H1 (cell line): Measurements from ENCODE around the gene TAF11L4. TPM values are rescaled to one million over a fixed set of nuclear protein-coding genes. Genes with fewer than 3 reads are reported as not detected.

Experiments used
- CTCF ChIA-PET: fragments of 300-600 bp; sonication (Branson Sonifier 250); formaldehyde crosslinking; loops from one replicate; lab custom pipeline; 2021; ENCODE audit not compliant: partially characterized antibody; lab: Charles Lee
- POLR2A ChIA-PET: fragments of 300-600 bp; sonication (Branson Sonifier 250); formaldehyde crosslinking; loops from one replicate; lab custom pipeline; 2021; ENCODE audit warnings: inconsistent platforms; ENCODE audit not compliant: partially characterized antibody; lab: Charles Lee
- DNase-seq, 2 experiments: peaks; one replicate each; pipeline versions ENCODE4 v3.0.0 to v3.0.0-alpha.2; 2010 to 2022; ENCODE audit warnings: low spot score in 2 of 2, low read depth in 1 of 2, mixed read lengths in 1 of 2
- FAIRE-seq: peaks from 2 replicates; lab custom pipeline; 2011; peaks lifted over from hg19 to GRCh38; lab: Jason Lieb, UNC
- H2AFZ ChIP-seq: 2 replicates; pipeline ENCODE4 v1.8.1; 2012; ENCODE audit warnings: low read length, inconsistent platforms
- H2AK5ac ChIP-seq: 2 replicates; pipeline ENCODE4 v1.6.1; 2013; ENCODE audit warnings: low read depth, low read length
- H2BK120ac ChIP-seq: replicated peaks from 2 replicates; pipeline ENCODE3; 2013; ENCODE audit warnings: low read depth, low read length, inconsistent platforms
- H2BK12ac ChIP-seq: 2 replicates; pipeline ENCODE4 v1.6.1; 2013; ENCODE audit warnings: low read depth, low read length
- H2BK15ac ChIP-seq: 2 replicates; pipeline ENCODE4 v1.6.1; 2013; ENCODE audit warnings: low read length
- H2BK20ac ChIP-seq: 2 replicates; pipeline ENCODE4 v1.6.1; 2013; ENCODE audit warnings: low read length
- H2BK5ac ChIP-seq: 2 replicates; pipeline ENCODE4 v1.6.1; 2013; ENCODE audit warnings: low read depth, low read length
- H3K14ac ChIP-seq: 2 replicates; pipeline ENCODE4 v1.6.1; 2013; ENCODE audit warnings: inconsistent platforms; ENCODE audit not compliant: insufficient read length
- H3K18ac ChIP-seq: 2 replicates; pipeline ENCODE4 v1.6.1; 2013; ENCODE audit warnings: low read length; ENCODE audit errors: extremely low read depth
- H3K23ac ChIP-seq: 2 replicates; pipeline ENCODE4 v1.6.1; 2013; ENCODE audit warnings: inconsistent platforms; ENCODE audit not compliant: insufficient read length
- H3K23me2 ChIP-seq: 2 replicates; pipeline ENCODE4 v1.6.1; 2013; ENCODE audit warnings: low read depth, low read length
- H3K27ac ChIP-seq: 2 replicates; pipeline ENCODE4 v1.6.1; 2011; ENCODE audit warnings: low read depth, low read length, inconsistent platforms
- H3K27me3 ChIP-seq, 4 experiments: replicated peaks in 1 of 4; 1 replicate in 1 of 4; 2 replicates in 3 of 4; pipeline versions ENCODE4 v1.6.1 to v1.8.1; 2011 to 2013; ENCODE audit warnings: low read length in 3 of 4, mild to moderate bottlenecking in 3 of 4, inconsistent platforms in 2 of 4, mixed read lengths in 2 of 4, moderate library complexity in 1 of 4; ENCODE audit not compliant: control insufficient read depth in 3 of 4, insufficient read depth in 3 of 4; ENCODE audit errors: extremely low read depth in 1 of 4
- H3K36me3 ChIP-seq, 4 experiments: 2 replicates each; pipeline versions ENCODE4 v1.6.1 to v1.8.1; 2011 to 2013; ENCODE audit warnings: mild to moderate bottlenecking in 4 of 4, low read length in 3 of 4, moderate library complexity in 2 of 4, control low read depth in 1 of 4, inconsistent platforms in 1 of 4; ENCODE audit not compliant: insufficient read depth in 4 of 4, control insufficient read depth in 2 of 4
- H3K4ac ChIP-seq: replicated peaks from 2 replicates; pipeline ENCODE3; 2013; ENCODE audit warnings: low read length, low read depth, mixed read lengths, inconsistent platforms; ENCODE audit not compliant: insufficient read length
- H3K4me1 ChIP-seq, 4 experiments: replicated peaks in 1 of 4; 1 replicate in 1 of 4; 2 replicates in 3 of 4; pipeline versions ENCODE4 v1.6.1 to v1.8.1; 2011 to 2013; ENCODE audit warnings: low read length in 3 of 4, inconsistent platforms in 2 of 4, mixed read lengths in 1 of 4; ENCODE audit not compliant: insufficient read depth in 4 of 4, control insufficient read depth in 3 of 4
- H3K4me2 ChIP-seq, 2 experiments: 2 replicates each; pipeline versions ENCODE4 v1.6.1 to v1.8.1; 2011 to 2013; ENCODE audit warnings: low read depth in 2 of 2, low read length in 2 of 2, control low read depth in 1 of 2, inconsistent platforms in 1 of 2, mild to moderate bottlenecking in 1 of 2; ENCODE audit not compliant: insufficient read depth in 1 of 2
- H3K4me3 ChIP-seq, 4 experiments: fragments of 200-600, 300-600 bp in 1 of 4; sonication (generic), shearing (Covaris generic), sonication (Bioruptor Twin) in 1 of 4; 2 replicates each; pipeline versions ENCODE4 v1.5.1 to v1.8.1; 2011 to 2016; ENCODE audit warnings: low read length in 4 of 4, low read depth in 3 of 4, control low read depth in 2 of 4, inconsistent platforms in 2 of 4, mild to moderate bottlenecking in 2 of 4, mixed read lengths in 1 of 4, moderate library complexity in 1 of 4; ENCODE audit not compliant: insufficient read depth in 2 of 4; ENCODE audit errors: extremely low read depth in 1 of 4
- H3K56ac ChIP-seq: replicated peaks from 2 replicates; pipeline ENCODE3; 2013; ENCODE audit warnings: low read depth, mild to moderate bottlenecking, mixed read lengths, low read length, inconsistent platforms; ENCODE audit not compliant: insufficient read length
- H3K79me1 ChIP-seq: 2 replicates; pipeline ENCODE4 v1.6.1; 2013; ENCODE audit warnings: low read depth, low read length, control low read depth
- H3K79me2 ChIP-seq, 2 experiments: 2 replicates each; pipeline versions ENCODE4 v1.6.1 to v1.8.1; 2012 to 2013; ENCODE audit warnings: low read length in 2 of 2, mild to moderate bottlenecking in 2 of 2, inconsistent platforms in 1 of 2; ENCODE audit not compliant: insufficient read depth in 2 of 2, control insufficient read depth in 1 of 2
- H3K9ac ChIP-seq, 4 experiments: replicated peaks in 1 of 4; 1 replicate in 1 of 4; 2 replicates in 3 of 4; pipeline versions ENCODE4 v1.6.1 to v1.8.1; 2011 to 2013; ENCODE audit warnings: low read depth in 3 of 4, low read length in 3 of 4, control low read depth in 2 of 4, mild to moderate bottlenecking in 2 of 4, moderate library complexity in 2 of 4, inconsistent platforms in 1 of 4; ENCODE audit errors: extremely low read depth in 1 of 4
- H3K9me3 ChIP-seq, 2 experiments: 2 replicates each; pipeline versions ENCODE4 v1.6.1 to v1.8.1; 2012 to 2013; ENCODE audit warnings: mild to moderate bottlenecking in 2 of 2, moderate library complexity in 2 of 2, control low read depth in 1 of 2, inconsistent platforms in 1 of 2, low read depth in 1 of 2, low read length in 1 of 2, mixed read lengths in 1 of 2; ENCODE audit not compliant: insufficient read depth in 2 of 2
- H4K20me1 ChIP-seq, 2 experiments: replicated peaks in 1 of 2; 2 replicates each; pipeline versions ENCODE3 to v1.8.1; 2011 to 2013; ENCODE audit warnings: inconsistent platforms in 2 of 2, low read length in 2 of 2, mild to moderate bottlenecking in 1 of 2; ENCODE audit not compliant: insufficient read depth in 2 of 2, control insufficient read depth in 1 of 2
- H4K5ac ChIP-seq: 2 replicates; pipeline ENCODE4 v1.6.1; 2013; ENCODE audit warnings: low read length, low read depth, mixed read lengths, inconsistent platforms; ENCODE audit not compliant: insufficient read length
- H4K8ac ChIP-seq: 2 replicates; pipeline ENCODE4 v1.8.0; 2013; ENCODE audit warnings: mild to moderate bottlenecking, moderate library complexity, low read length, inconsistent platforms; ENCODE audit not compliant: insufficient read depth; ENCODE audit errors: extremely low read depth
- H4K91ac ChIP-seq: replicated peaks from 2 replicates; pipeline ENCODE3; 2013; ENCODE audit warnings: low read length, mixed read lengths, inconsistent platforms; ENCODE audit not compliant: insufficient read length
- BACH1 ChIP-seq: IDR thresholded peaks from 2 replicates; pipeline ENCODE4 v1.6.1; 2012; ENCODE audit warnings: low read length, improper control_type of control experiment
- CREB1 ChIP-seq: IDR thresholded peaks from 2 replicates; pipeline ENCODE4 v1.6.1; 2012; ENCODE audit warnings: inconsistent platforms
- KDM1A ChIP-seq: fragments of 200-600, 300-600 bp; sonication (generic); IDR thresholded peaks from 2 replicates; pipeline ENCODE4 v1.7.1; 2016; ENCODE audit warnings: mild to moderate bottlenecking, low read length, borderline replicate concordance
- POLR2A ChIP-seq, 2 experiments: IDR thresholded peaks; 1 replicate in 1 of 2; 2 replicates in 1 of 2; pipeline ENCODE4 v1.6.1; 2011; ENCODE audit warnings: low read depth in 2 of 2, low read length in 2 of 2, mild to moderate bottlenecking in 2 of 2; ENCODE audit errors: control extremely low read depth in 1 of 2
- RXRA ChIP-seq: IDR thresholded peaks from 2 replicates; pipeline ENCODE4 v1.6.1; 2011; ENCODE audit warnings: low read depth, mild to moderate bottlenecking, low read length, moderate library complexity; ENCODE audit not compliant: insufficient read depth
- SIX5 ChIP-seq: IDR thresholded peaks from 2 replicates; pipeline ENCODE4 v1.6.1; 2011; ENCODE audit warnings: mild to moderate bottlenecking, low read depth, low read length
- TEAD4 ChIP-seq: IDR thresholded peaks from 2 replicates; pipeline ENCODE4 v1.6.1; 2012; ENCODE audit warnings: low read depth, low read length, inconsistent platforms, mixed read lengths
- WGBS, 2 experiments: shearing (Covaris generic) in 1 of 2; methylation state at CpG; one replicate each; pipeline versions ENCODE4 v1.1.6 to v1.1.7; 2013 to 2015; ENCODE audit warnings: low lambda C conversion rate in 2 of 2, mixed read lengths in 2 of 2, inconsistent platforms in 1 of 2, low coverage in 1 of 2, missing lambda C conversion rate in 1 of 2; ENCODE audit not compliant: insufficient replicate concordance in 2 of 2, insufficient coverage in 1 of 2, insufficient read length in 1 of 2; ENCODE audit errors: extremely low coverage in 1 of 2, missing lambda C conversion rate in 1 of 2; 5-methylcytosine and 5-hydroxymethylcytosine counted together
- polyA plus RNA-seq, 7 experiments: library from polyadenylated mRNA; depleted of rRNA in 3 of 7; stranded (reverse) in 5 of 7; unstranded in 2 of 7; fragments of >200 nt in 5 of 7; fragments of 200-250 nt in 2 of 7; gene quantifications; 1 replicate in 5 of 7; 2 replicates in 1 of 7; 4 replicates in 1 of 7; pipeline versions ENCODE4 v1.2.1 to v1.2.3, GENCODE V29; 2011 to 2013; ENCODE audit warnings: missing spikeins in 2 of 7, mixed read lengths in 2 of 7
- total RNA-seq: library from RNA; stranded (reverse); fragmentation: NEBNext Ultra II Directional; extraction: Animal tissue kit (Norgen Biotek cat#: 25700); gene quantifications from 2 replicates; pipeline ENCODE4 v1.2.1, GENCODE V29; 2021
- TF ChIP-seq, protein P1 (sequence below): IDR thresholded peaks from 2 replicates; pipeline ENCODE4 v1.6.1; 2012; ENCODE audit warnings: inconsistent platforms

TAF11L4 gene
- total and polyA plus RNA-seq, 2 of the 8 experiments (the other 6 are each of a cell fraction or from before 2014, with no cell fraction given): not detected

DNA sequence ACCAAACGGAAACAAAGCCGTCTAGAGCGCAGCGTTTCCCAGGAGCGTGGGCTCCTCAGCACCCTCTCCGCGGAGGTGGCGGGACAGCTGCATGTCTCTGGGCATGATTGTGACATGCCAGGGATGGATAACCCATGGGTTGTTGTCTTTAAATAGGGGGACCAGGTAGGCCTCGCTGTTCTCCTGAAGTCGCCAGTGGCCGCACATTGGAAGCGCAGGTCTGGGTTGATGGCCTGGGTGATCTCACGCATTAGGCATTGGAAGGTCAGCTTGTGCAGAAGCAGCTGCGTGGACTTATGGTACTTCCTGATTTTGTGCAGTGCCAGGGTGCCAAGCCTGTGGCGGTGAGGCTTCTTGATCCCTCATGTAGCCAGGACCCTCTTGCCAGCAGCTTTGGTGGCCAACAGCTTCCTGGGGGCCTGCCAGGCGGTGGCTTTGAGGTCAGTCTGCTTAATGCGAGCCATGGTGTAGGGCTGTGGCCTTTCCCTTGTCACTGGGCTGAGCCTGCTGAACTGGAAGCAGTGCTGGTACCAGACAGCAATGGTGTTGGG is 9.8 kb upstream of the TAF11L4 start:
- WGBS, 2 experiments: 92% methylated on average over 17 of the region's 17 CpGs; no CpG with 5 or more reads in 1 of the 2 experiments
- FAIRE-seq (no peak), DNase-seq (no peak)
- Histone ChIP-seq H3K9ac (no peak overlapping the region), H3K56ac (no peak overlapping the region), H4K8ac (no peak overlapping the region; the same call in 1 of the 2 replicates), H4K5ac (no peak overlapping the region), H2AK5ac (no peak overlapping the region), H2BK12ac (no peak overlapping the region), H3K18ac (no peak overlapping the region), H4K91ac (no peak overlapping the region), H3K79me2 (no peaks in the 10 kb centered on the region), H4K20me1 (no peaks in the 10 kb centered on the region), H2BK15ac (no peak overlapping the region), H2BK120ac (no peak overlapping the region), H3K4me2 (no peak overlapping the region), H2AFZ (no peak overlapping the region), H3K9me3 (no peaks in the 10 kb centered on the region), H3K27ac (no peak overlapping the region), H3K27me3 (no peaks in the 10 kb centered on the region), H3K4ac (no peak overlapping the region), H3K14ac (no peak overlapping the region), H3K23me2 (no peaks in the 10 kb centered on the region), H3K4me1 (no peaks in the 10 kb centered on the region), H3K4me3 (no peak overlapping the region), H2BK20ac (no peak overlapping the region), H2BK5ac (no peak overlapping the region), H3K36me3 (no peaks in the 10 kb centered on the region), H3K79me1 (no peaks in the 10 kb centered on the region), H3K23ac (no peak overlapping the region)
- no peak for TF ChIP-seq RXRA
- TF ChIP-seq KDM1A: no peak
- TF ChIP-seq CREB1: no peak
- TF ChIP-seq POLR2A (IDR thresholded peaks at IDR 0.05; ENCODE audit: control extremely low read depth in 1 of 2, low read depth in 2 of 2, low read length in 2 of 2): no peak
- no peak for TF ChIP-seq SIX5
- no peak for TF ChIP-seq TEAD4
- TF ChIP-seq BACH1: no peak
- TF ChIP-seq, protein P1, sequence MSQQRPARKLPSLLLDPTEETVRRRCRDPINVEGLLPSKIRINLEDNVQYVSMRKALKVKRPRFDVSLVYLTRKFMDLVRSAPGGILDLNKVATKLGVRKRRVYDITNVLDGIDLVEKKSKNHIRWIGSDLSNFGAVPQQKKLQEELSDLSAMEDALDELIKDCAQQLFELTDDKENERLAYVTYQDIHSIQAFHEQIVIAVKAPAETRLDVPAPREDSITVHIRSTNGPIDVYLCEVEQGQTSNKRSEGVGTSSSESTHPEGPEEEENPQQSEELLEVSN: no peak
- POLR2A ChIA-PET: no interaction called here
- CTCF ChIA-PET: interaction anchor here (1.0 kb wide), 1 partner anchor 45 kb away, joined by 3 read pairs; no protein-coding TSS in a partner anchor
